SK-N-SH treated with all-trans-retinoic acid at 6 μM for 48 hours (cell line): Measurements from ENCODE around the gene DOK6.

Source experiments
- ATAC-seq: fragments of 200-7000 bp; cut with Tn5 transposase; 3 replicates; pipeline ENCODE4 v1.9.1; 2020; ENCODE audit warnings: mild to moderate bottlenecking, moderate library complexity
- ARNTL ChIP-seq: fragments of 450-650 bp; formaldehyde crosslinking; IDR thresholded peaks from 2 replicates; pipeline ENCODE4 v1.5.0; 2020; ENCODE audit warnings: low read depth, mild to moderate bottlenecking, moderate library complexity, borderline replicate concordance
- BACH2 ChIP-seq: fragments of 250-450 bp; sonication (Bioruptor Pico); IDR thresholded peaks from 2 replicates; pipeline ENCODE4 v1.9.0; 2021; ENCODE audit warnings: mild to moderate bottlenecking, borderline replicate concordance
- CSDC2 ChIP-seq: fragments of 250-450 bp; sonication (Bioruptor Pico); IDR thresholded peaks from 2 replicates; pipeline ENCODE4 v1.5.0; 2020; ENCODE audit warnings: mild to moderate bottlenecking, moderate library complexity
- CSRNP3 ChIP-seq: fragments of 250-450 bp; sonication (Bioruptor Pico); IDR thresholded peaks from 2 replicates; pipeline ENCODE4 v1.5.1; 2021; ENCODE audit warnings: mild to moderate bottlenecking, moderate library complexity
- ESRRG ChIP-seq: fragments of 250-450 bp; sonication (Bioruptor Pico); IDR thresholded peaks from 2 replicates; pipeline ENCODE4 v1.6.1; 2021; ENCODE audit warnings: mild to moderate bottlenecking
- GLIS3 ChIP-seq: fragments of 250-450 bp; sonication (Bioruptor Pico); IDR thresholded peaks from 2 replicates; pipeline ENCODE4 v1.5.0; 2020; ENCODE audit warnings: mild to moderate bottlenecking, moderate library complexity
- ISL1 ChIP-seq: fragments of 250-450 bp; sonication (Bioruptor Pico); IDR thresholded peaks from 2 replicates; pipeline ENCODE4 v2.1.2; 2022; ENCODE audit warnings: mild to moderate bottlenecking, moderate library complexity
- OSR1 ChIP-seq: fragments of 250-450 bp; sonication (Bioruptor Pico); IDR thresholded peaks from 2 replicates; pipeline ENCODE4 v1.8.0; 2022; ENCODE audit warnings: moderate library complexity, mild to moderate bottlenecking, inconsistent platforms
- PPARA ChIP-seq: fragments of 250-450 bp; sonication (Bioruptor Pico); IDR thresholded peaks from 2 replicates; pipeline ENCODE4 v1.5.0; 2020; ENCODE audit warnings: mild to moderate bottlenecking, borderline replicate concordance
- RARB ChIP-seq: fragments of 250-450 bp; sonication (Bioruptor Pico); IDR thresholded peaks from 2 replicates; pipeline ENCODE4 v1.8.0; 2021; ENCODE audit warnings: mild to moderate bottlenecking, moderate library complexity
- SNAI2 ChIP-seq: fragments of 250-450 bp; sonication (Bioruptor Pico); IDR thresholded peaks from 2 replicates; pipeline ENCODE4 v1.5.0; 2020; ENCODE audit warnings: mild to moderate bottlenecking, moderate library complexity
- TCF4 ChIP-seq: fragments of 250-450 bp; sonication (Bioruptor Pico); IDR thresholded peaks from 2 replicates; pipeline ENCODE4 v1.8.0; 2021; ENCODE audit warnings: mild to moderate bottlenecking, moderate library complexity, borderline replicate concordance
- TOX ChIP-seq: fragments of 250-450 bp; sonication (Bioruptor Pico); IDR thresholded peaks from 2 replicates; pipeline ENCODE4 v1.8.0; 2021; ENCODE audit warnings: mild to moderate bottlenecking, moderate library complexity, borderline replicate concordance
- ZFP3 ChIP-seq: fragments of 250-450 bp; sonication (Bioruptor Pico); IDR thresholded peaks from 2 replicates; pipeline ENCODE4 v1.5.0; 2020; ENCODE audit warnings: mild to moderate bottlenecking, moderate library complexity
- ZFP30 ChIP-seq: fragments of 450-650 bp; formaldehyde crosslinking; IDR thresholded peaks from 2 replicates; pipeline ENCODE4 v1.5.0; 2022; ENCODE audit warnings: mild to moderate bottlenecking, moderate library complexity
- ZNF70 ChIP-seq: fragments of 450-650 bp; formaldehyde crosslinking; IDR thresholded peaks from 2 replicates; pipeline ENCODE4 v1.5.0; 2020; ENCODE audit warnings: mild to moderate bottlenecking, moderate library complexity
- TF ChIP-seq, protein P1 (sequence below): fragments of 250-450 bp; sonication (Bioruptor Pico); IDR thresholded peaks from 2 replicates; pipeline ENCODE4 v1.8.0; 2020; ENCODE audit warnings: mild to moderate bottlenecking, moderate library complexity, borderline replicate concordance
- TF ChIP-seq, protein P2 (sequence below): fragments of 250-450 bp; sonication (Bioruptor Pico); IDR thresholded peaks from 2 replicates; pipeline ENCODE4 v1.5.0; 2020; ENCODE audit warnings: mild to moderate bottlenecking, moderate library complexity
- TF ChIP-seq, protein P3 (sequence below): fragments of 250-450 bp; sonication (Bioruptor Pico); IDR thresholded peaks from 2 replicates; pipeline ENCODE4 v1.8.0; 2021; ENCODE audit warnings: low read depth, mild to moderate bottlenecking, moderate library complexity, borderline replicate concordance

DOK6 gene

GRCh38 chr18:69808399-69808798 is 407.7 kb downstream of the DOK6 start:
- ATAC-seq, result no peak
- TF ChIP-seq ZFP3 (CRISPR knock-in tag) (no peak), BACH2 (CRISPR knock-in tag) (no peak), CSRNP3 (CRISPR knock-in tag) (no peak), TCF4 (CRISPR knock-in tag) (no peak), ZFP30 (CRISPR knock-in tag) (no peak), ARNTL (CRISPR knock-in tag) (no peak), GLIS3 (CRISPR knock-in tag) (no peak), PPARA (CRISPR knock-in tag) (no peak), TOX (CRISPR knock-in tag) (no peak), ESRRG (CRISPR knock-in tag) (no peak), RARB (CRISPR knock-in tag) (no peak), CSDC2 (no peak), ISL1 (CRISPR knock-in tag) (no peak), OSR1 (CRISPR knock-in tag) (no peak)
- TF ChIP-seq, protein P1, sequence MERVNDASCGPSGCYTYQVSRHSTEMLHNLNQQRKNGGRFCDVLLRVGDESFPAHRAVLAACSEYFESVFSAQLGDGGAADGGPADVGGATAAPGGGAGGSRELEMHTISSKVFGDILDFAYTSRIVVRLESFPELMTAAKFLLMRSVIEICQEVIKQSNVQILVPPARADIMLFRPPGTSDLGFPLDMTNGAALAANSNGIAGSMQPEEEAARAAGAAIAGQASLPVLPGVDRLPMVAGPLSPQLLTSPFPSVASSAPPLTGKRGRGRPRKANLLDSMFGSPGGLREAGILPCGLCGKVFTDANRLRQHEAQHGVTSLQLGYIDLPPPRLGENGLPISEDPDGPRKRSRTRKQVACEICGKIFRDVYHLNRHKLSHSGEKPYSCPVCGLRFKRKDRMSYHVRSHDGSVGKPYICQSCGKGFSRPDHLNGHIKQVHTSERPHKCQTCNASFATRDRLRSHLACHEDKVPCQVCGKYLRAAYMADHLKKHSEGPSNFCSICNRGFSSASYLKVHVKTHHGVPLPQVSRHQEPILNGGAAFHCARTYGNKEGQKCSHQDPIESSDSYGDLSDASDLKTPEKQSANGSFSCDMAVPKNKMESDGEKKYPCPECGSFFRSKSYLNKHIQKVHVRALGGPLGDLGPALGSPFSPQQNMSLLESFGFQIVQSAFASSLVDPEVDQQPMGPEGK (CRISPR knock-in tag), result no peak
- TF ChIP-seq, protein P2, sequence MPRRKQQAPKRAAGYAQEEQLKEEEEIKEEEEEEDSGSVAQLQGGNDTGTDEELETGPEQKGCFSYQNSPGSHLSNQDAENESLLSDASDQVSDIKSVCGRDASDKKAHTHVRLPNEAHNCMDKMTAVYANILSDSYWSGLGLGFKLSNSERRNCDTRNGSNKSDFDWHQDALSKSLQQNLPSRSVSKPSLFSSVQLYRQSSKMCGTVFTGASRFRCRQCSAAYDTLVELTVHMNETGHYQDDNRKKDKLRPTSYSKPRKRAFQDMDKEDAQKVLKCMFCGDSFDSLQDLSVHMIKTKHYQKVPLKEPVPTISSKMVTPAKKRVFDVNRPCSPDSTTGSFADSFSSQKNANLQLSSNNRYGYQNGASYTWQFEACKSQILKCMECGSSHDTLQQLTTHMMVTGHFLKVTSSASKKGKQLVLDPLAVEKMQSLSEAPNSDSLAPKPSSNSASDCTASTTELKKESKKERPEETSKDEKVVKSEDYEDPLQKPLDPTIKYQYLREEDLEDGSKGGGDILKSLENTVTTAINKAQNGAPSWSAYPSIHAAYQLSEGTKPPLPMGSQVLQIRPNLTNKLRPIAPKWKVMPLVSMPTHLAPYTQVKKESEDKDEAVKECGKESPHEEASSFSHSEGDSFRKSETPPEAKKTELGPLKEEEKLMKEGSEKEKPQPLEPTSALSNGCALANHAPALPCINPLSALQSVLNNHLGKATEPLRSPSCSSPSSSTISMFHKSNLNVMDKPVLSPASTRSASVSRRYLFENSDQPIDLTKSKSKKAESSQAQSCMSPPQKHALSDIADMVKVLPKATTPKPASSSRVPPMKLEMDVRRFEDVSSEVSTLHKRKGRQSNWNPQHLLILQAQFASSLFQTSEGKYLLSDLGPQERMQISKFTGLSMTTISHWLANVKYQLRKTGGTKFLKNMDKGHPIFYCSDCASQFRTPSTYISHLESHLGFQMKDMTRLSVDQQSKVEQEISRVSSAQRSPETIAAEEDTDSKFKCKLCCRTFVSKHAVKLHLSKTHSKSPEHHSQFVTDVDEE (CRISPR knock-in tag), result no peak

GRCh38 chr18:69813559-69813958 is 412.9 kb downstream of the DOK6 start:
- ATAC-seq, result no peak
- TF ChIP-seq CSRNP3 (CRISPR knock-in tag) (no peak), SNAI2 (CRISPR knock-in tag) (no peak), ARNTL (CRISPR knock-in tag) (no peak), TOX (CRISPR knock-in tag) (no peak), ZFP30 (CRISPR knock-in tag) (no peak), TCF4 (CRISPR knock-in tag) (no peak), ZFP3 (CRISPR knock-in tag) (no peak)
- TF ChIP-seq, protein P1 (CRISPR knock-in tag), result no peak

DNA sequence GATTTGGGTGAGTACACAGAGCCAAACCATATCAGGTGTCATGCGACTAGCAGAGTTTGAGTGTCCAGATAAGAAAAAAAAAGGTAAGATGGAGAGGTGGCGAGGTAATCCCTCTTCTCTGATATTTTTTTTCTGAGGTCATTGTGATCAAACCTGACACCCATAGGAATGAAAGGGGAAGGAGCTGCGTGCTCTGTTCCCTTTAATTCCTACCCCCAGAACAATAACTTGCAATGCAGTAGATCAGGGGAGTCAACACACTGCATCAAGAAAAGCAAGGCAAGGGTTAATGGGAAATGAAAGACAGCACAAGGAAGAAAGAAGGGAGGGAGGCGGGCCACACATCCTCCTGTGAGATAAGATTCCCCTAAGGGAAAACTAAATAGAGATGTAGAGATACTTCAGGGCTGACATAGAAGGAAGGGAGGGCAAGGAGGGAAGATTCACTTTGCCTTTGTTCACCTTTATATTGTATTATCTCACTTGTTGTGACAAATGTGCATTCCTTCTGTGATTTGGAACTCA is 414.2 kb downstream of the DOK6 start:
- ATAC-seq, result no peak
- TF ChIP-seq ESRRG (CRISPR knock-in tag) (no peak), CSDC2 (no peak), TOX (CRISPR knock-in tag) (no peak), ZNF70 (CRISPR knock-in tag) (no peak), GLIS3 (CRISPR knock-in tag) (no peak), TCF4 (CRISPR knock-in tag) (no peak), PPARA (CRISPR knock-in tag) (no peak), ARNTL (CRISPR knock-in tag) (no peak)
- TF ChIP-seq, protein P2 (CRISPR knock-in tag), result no peak
- TF ChIP-seq, protein P1 (CRISPR knock-in tag), result no peak
- TF ChIP-seq, protein P3, sequence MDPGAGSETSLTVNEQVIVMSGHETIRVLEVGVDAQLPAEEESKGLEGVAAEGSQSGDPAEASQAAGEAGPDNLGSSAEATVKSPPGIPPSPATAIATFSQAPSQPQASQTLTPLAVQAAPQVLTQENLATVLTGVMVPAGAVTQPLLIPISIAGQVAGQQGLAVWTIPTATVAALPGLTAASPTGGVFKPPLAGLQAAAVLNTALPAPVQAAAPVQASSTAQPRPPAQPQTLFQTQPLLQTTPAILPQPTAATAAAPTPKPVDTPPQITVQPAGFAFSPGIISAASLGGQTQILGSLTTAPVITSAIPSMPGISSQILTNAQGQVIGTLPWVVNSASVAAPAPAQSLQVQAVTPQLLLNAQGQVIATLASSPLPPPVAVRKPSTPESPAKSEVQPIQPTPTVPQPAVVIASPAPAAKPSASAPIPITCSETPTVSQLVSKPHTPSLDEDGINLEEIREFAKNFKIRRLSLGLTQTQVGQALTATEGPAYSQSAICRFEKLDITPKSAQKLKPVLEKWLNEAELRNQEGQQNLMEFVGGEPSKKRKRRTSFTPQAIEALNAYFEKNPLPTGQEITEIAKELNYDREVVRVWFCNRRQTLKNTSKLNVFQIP (CRISPR knock-in tag), result no peak
